Measurements from ENCODE around the gene CSF3R.

DNA sequence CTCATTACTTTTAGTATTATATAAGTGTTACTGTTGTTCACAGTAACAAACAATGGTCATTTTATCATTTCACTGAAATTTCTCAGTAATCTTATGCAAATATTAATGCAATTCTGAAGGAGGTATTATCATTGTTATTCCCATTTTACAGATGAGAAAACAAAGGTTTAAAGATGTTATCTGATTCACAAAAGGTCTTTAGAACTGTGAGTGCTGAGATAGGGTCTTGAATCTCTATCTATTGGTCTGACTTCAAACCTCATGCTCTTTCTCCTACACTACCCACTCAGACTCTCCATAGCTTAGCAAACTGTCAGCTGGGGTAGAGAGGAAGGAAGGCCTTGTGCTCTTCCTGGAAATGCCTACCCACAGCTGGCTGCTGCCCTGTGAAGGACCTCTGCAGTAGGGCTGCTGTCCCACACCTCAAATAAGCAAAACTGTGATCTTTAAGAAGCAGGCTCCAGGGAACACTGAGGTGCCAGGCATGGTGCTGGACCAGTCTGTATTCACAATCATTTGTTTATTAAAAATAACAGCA lies 26.3 kb downstream of the CSF3R start:
- TF ChIP-seq, protein P1, sequence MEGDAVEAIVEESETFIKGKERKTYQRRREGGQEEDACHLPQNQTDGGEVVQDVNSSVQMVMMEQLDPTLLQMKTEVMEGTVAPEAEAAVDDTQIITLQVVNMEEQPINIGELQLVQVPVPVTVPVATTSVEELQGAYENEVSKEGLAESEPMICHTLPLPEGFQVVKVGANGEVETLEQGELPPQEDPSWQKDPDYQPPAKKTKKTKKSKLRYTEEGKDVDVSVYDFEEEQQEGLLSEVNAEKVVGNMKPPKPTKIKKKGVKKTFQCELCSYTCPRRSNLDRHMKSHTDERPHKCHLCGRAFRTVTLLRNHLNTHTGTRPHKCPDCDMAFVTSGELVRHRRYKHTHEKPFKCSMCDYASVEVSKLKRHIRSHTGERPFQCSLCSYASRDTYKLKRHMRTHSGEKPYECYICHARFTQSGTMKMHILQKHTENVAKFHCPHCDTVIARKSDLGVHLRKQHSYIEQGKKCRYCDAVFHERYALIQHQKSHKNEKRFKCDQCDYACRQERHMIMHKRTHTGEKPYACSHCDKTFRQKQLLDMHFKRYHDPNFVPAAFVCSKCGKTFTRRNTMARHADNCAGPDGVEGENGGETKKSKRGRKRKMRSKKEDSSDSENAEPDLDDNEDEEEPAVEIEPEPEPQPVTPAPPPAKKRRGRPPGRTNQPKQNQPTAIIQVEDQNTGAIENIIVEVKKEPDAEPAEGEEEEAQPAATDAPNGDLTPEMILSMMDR (conservative IDR thresholded peaks at IDR 0.05; ENCODE audit: low read depth, low read length), result no peak
- TF ChIP-seq BHLHE40 (IDR thresholded peaks at IDR 0.05; ENCODE audit: low read depth, low read length), result no peak
- TF ChIP-seq POLR2A (IDR thresholded peaks at IDR 0.05; ENCODE audit: low read depth, low read length), result no peak
- no peak for TF ChIP-seq FOS (IDR thresholded peaks at IDR 0.05; ENCODE audit: low read depth, low read length)
- no peak for TF ChIP-seq RAD21 (IDR thresholded peaks at IDR 0.05; ENCODE audit: low read length)
- TF ChIP-seq CEBPB (IDR thresholded peaks at IDR 0.05; ENCODE audit: low read depth, low read length), result no peak
- no peak for TF ChIP-seq RFX5 (IDR thresholded peaks at IDR 0.05; ENCODE audit: low read depth, low read length)
- TF ChIP-seq MAFK (IDR thresholded peaks at IDR 0.05; ENCODE audit: low read depth, low read length), result no peak
- no peak for TF ChIP-seq CHD1 (IDR thresholded peaks at IDR 0.05; ENCODE audit: low read depth, low read length)
- TF ChIP-seq MAZ (IDR thresholded peaks at IDR 0.05; ENCODE audit: borderline replicate concordance, low read depth, low read length), result no peak
- no peak for TF ChIP-seq MXI1 (IDR thresholded peaks at IDR 0.05; ENCODE audit: borderline replicate concordance, low read depth, low read length)
- TF ChIP-seq SMC3 (IDR thresholded peaks at IDR 0.05; ENCODE audit: low read depth, low read length), result no peak
- TF ChIP-seq, protein P2, sequence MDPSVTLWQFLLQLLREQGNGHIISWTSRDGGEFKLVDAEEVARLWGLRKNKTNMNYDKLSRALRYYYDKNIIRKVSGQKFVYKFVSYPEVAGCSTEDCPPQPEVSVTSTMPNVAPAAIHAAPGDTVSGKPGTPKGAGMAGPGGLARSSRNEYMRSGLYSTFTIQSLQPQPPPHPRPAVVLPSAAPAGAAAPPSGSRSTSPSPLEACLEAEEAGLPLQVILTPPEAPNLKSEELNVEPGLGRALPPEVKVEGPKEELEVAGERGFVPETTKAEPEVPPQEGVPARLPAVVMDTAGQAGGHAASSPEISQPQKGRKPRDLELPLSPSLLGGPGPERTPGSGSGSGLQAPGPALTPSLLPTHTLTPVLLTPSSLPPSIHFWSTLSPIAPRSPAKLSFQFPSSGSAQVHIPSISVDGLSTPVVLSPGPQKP (IDR thresholded peaks at IDR 0.05; ENCODE audit: borderline replicate concordance, low read depth, low read length), result no peak

All from IMR-90 (cell line).